OCI-LY7 (cell line): ENCODE results near the gene SMIM21. TPM values are rescaled to one million over a fixed set of nuclear protein-coding genes. Genes with fewer than 3 reads are reported as not detected.

ENCODE experiments used
- Bru-seq: library from RNA; stranded (reverse); fragments of 400-500 nt; gene quantifications from one replicate; lab custom pipeline; 2021; lab: Mats Ljungman, UMichigan
- BruChase-seq, 2 experiments: library from RNA; stranded (reverse); fragments of 400-500 nt; gene quantifications; one replicate each; lab custom pipeline; 2021; lab: Mats Ljungman, UMichigan
- BruUV-seq: library from RNA; stranded (reverse); fragments of 400-500 nt; replicated peaks from 2 replicates; lab custom pipeline; 2021; lab: Mats Ljungman, UMichigan
- CTCF ChIA-PET: fragments of 300-600 bp; sonication (Branson Sonifier 250); formaldehyde crosslinking; loops from one replicate; lab custom pipeline; 2022; ENCODE audit warnings: antibody characterized with exemption; ENCODE audit not compliant: unreplicated experiment; lab: Charles Lee
- POLR2A ChIA-PET: fragments of 300-600 bp; sonication (Branson Sonifier 250); formaldehyde crosslinking; loops from one replicate; lab custom pipeline; 2022; ENCODE audit warnings: antibody characterized with exemption; lab: Charles Lee
- DNase-seq: peaks from one replicate; pipeline ENCODE4 v3.0.0-alpha.2; 2015; ENCODE audit warnings: low spot score
- H2AFZ ChIP-seq: fragments of 200-600 bp; sonication (generic), shearing (Covaris generic); 2 replicates; pipeline ENCODE4 v1.6.1; 2014; ENCODE audit warnings: mild to moderate bottlenecking, antibody characterized with exemption, low read length, moderate library complexity
- H3K27ac ChIP-seq: fragments of 200-600 bp; sonication (generic); 2 replicates; pipeline ENCODE4 v1.5.1; 2014; ENCODE audit warnings: mixed run types, low read depth, mild to moderate bottlenecking, moderate library complexity, low read length, inconsistent platforms; ENCODE audit not compliant: poor library complexity, severe bottlenecking
- H3K36me3 ChIP-seq: fragments of 200-600 bp; sonication (generic); 2 replicates; pipeline ENCODE4 v1.6.1; 2014; ENCODE audit warnings: mild to moderate bottlenecking, antibody characterized with exemption, low read length, moderate library complexity, mixed read lengths; ENCODE audit not compliant: insufficient read depth
- H3K4me1 ChIP-seq: fragments of 200-600 bp; sonication (generic); 2 replicates; pipeline ENCODE4 v1.5.1; 2014; ENCODE audit warnings: mild to moderate bottlenecking, low read length; ENCODE audit not compliant: insufficient read depth, poor library complexity, severe bottlenecking
- H3K4me2 ChIP-seq: fragments of 200-600 bp; sonication (generic); 2 replicates; pipeline ENCODE4 v1.6.1; 2014; ENCODE audit warnings: mild to moderate bottlenecking, low read length
- H3K4me3 ChIP-seq: fragments of 200-600 bp; sonication (generic); 2 replicates; pipeline ENCODE4 v1.5.1; 2014; ENCODE audit warnings: mild to moderate bottlenecking, low read depth, low read length; ENCODE audit not compliant: poor library complexity, severe bottlenecking
- H3K79me2 ChIP-seq: fragments of 200-600 bp; sonication (generic); 2 replicates; pipeline ENCODE4 v1.6.1; 2016; ENCODE audit warnings: low read depth, mild to moderate bottlenecking, low read length, moderate library complexity, mixed read lengths; ENCODE audit not compliant: insufficient read depth
- H3K9me2 ChIP-seq: fragments of 200-600 bp; sonication (generic); 2 replicates; pipeline ENCODE4 v1.6.1; 2016; ENCODE audit warnings: mild to moderate bottlenecking, low read length, mixed read lengths; ENCODE audit not compliant: insufficient read depth
- H3K9me3 ChIP-seq: fragments of 200-600 bp; sonication (generic); 2 replicates; pipeline ENCODE4 v1.6.1; 2014; ENCODE audit warnings: mild to moderate bottlenecking, mixed run types, low read length, mixed read lengths
- H4K20me1 ChIP-seq: fragments of 200-600 bp; sonication (generic); 2 replicates; pipeline ENCODE4 v1.6.1; 2014; ENCODE audit warnings: mild to moderate bottlenecking, antibody characterized with exemption, low read length, moderate library complexity, mixed read lengths; ENCODE audit not compliant: insufficient read depth
- CTCF ChIP-seq: fragments of 200-600 bp; sonication (generic); conservative IDR thresholded peaks from 2 replicates; pipeline ENCODE4 v1.5.1; 2014; ENCODE audit warnings: mild to moderate bottlenecking, antibody characterized with exemption, low read length, moderate library complexity, mixed read lengths
- EZH2phosphoT487 ChIP-seq: fragments of 200-600 bp; sonication (generic); IDR thresholded peaks from 2 replicates; pipeline ENCODE4 v1.6.1; 2018; ENCODE audit warnings: low read depth, borderline replicate concordance, mild to moderate bottlenecking, mixed run types, antibody characterized with exemption, low read length, moderate library complexity, mixed read lengths
- intact Hi-C: fragments of 100-400 bp; cut with micrococcal nuclease; formaldehyde crosslinking; loops from one replicate; pipeline ENCODE4 v1.10.0; 2022; ENCODE audit not compliant: unreplicated experiment
- long read RNA-seq: library from polyadenylated mRNA; stranded (forward); transcript quantifications from one replicate; pipeline ENCODE4 v2.0.0, GENCODE V29; 2022
- total RNA-seq, 2 experiments: library from RNA; depleted of rRNA in 1 of 2; stranded (reverse); fragments of >200 nt in 1 of 2; shearing (Covaris generic) in 1 of 2; gene quantifications; 2 replicates each; pipeline ENCODE4 v1.2.3, GENCODE V29; 2014 to 2022

Gene SMIM21
- not detected in 2 replicates for total RNA-seq (2014; rRNA removed; shearing (Covaris generic))
- not detected in 2 replicates for total RNA-seq (2022)
- not detected for Bru-seq, nascent RNA
- not detected for BruChase-seq, experiment 1, labeled RNA remaining after a 6-hour chase
- not detected for BruChase-seq, experiment 2, labeled RNA remaining after a 2-hour chase
- long read RNA-seq, result 0 reads

GRCh38 chr18:75427603-75428002 lies at the start of gene SMIM21:
SMIM21 (minus strand) TSS chr18:75427703; CDS start chr18:75427563, 140 bp downstream.
- H3K4me3 ChIP-seq, result no peak within 1 kb of the TSS
- H3K36me3 ChIP-seq, result no peaks in the 10 kb centered on the region
- no peaks in the 10 kb centered on the region for H3K9me2 ChIP-seq
- H4K20me1 ChIP-seq, result no peaks in the 10 kb centered on the region
- intact Hi-C loops, result no loop called here
- no peak for DNase-seq
- BruUV-seq, result no TSS peak
- POLR2A ChIA-PET, result no interaction called here
- TF ChIP-seq EZH2phosphoT487 (no peak), CTCF (no peak)
- H3K79me2 ChIP-seq, result no peaks in the 10 kb centered on the region
- no peaks in the 10 kb centered on the region for H3K4me1 ChIP-seq
- no peak within 1 kb of the TSS for H2AFZ ChIP-seq
- CTCF ChIA-PET, result no interaction called here
- H3K27ac ChIP-seq, result no peak within 1 kb of the TSS
- no peaks in the 10 kb centered on the region for H3K9me3 ChIP-seq
- H3K4me2 ChIP-seq, result no peak within 1 kb of the TSS

GRCh38 chr18:75475228-75475627 lies 47.7 kb upstream of the SMIM21 start:
- CTCF ChIA-PET, result no interaction called here
- BruUV-seq, result no TSS peak

More at GRCh38 chr18:75475228-75475627, 47.7 kb upstream of the SMIM21 start:
- H4K20me1 ChIP-seq, result no peaks in the 10 kb centered on the region
- TF ChIP-seq EZH2phosphoT487 (no peak), CTCF (no peak)
- H3K9me3 ChIP-seq, result no peaks in the 10 kb centered on the region
- no peaks in the 10 kb centered on the region for H3K79me2 ChIP-seq
- no peak overlapping the region for H3K4me2 ChIP-seq
- no peak overlapping the region for H3K27ac ChIP-seq
- POLR2A ChIA-PET, result no interaction called here
- no peaks in the 10 kb centered on the region for H3K4me1 ChIP-seq
- no peaks in the 10 kb centered on the region for H3K9me2 ChIP-seq
- no peaks in the 10 kb centered on the region for H3K36me3 ChIP-seq
- H3K4me3 ChIP-seq, result no peak overlapping the region
- no peak for DNase-seq
- no peak overlapping the region for H2AFZ ChIP-seq
- intact Hi-C loops, result loop anchor here (5.0 kb wide), 1 partner anchor 823 kb away; no protein-coding TSS in a partner anchor
